ENCODE results near the gene CATSPER1. TPM values are rescaled to one million over a fixed set of nuclear protein-coding genes. Genes with fewer than 3 reads are reported as not detected.

Gene CATSPER1
- total and polyA plus RNA-seq, 2 of the 13 experiments (the other 11 are each of a cell fraction or from before 2014, with no cell fraction given): 0.17 TPM; not detected in 1

DNA sequence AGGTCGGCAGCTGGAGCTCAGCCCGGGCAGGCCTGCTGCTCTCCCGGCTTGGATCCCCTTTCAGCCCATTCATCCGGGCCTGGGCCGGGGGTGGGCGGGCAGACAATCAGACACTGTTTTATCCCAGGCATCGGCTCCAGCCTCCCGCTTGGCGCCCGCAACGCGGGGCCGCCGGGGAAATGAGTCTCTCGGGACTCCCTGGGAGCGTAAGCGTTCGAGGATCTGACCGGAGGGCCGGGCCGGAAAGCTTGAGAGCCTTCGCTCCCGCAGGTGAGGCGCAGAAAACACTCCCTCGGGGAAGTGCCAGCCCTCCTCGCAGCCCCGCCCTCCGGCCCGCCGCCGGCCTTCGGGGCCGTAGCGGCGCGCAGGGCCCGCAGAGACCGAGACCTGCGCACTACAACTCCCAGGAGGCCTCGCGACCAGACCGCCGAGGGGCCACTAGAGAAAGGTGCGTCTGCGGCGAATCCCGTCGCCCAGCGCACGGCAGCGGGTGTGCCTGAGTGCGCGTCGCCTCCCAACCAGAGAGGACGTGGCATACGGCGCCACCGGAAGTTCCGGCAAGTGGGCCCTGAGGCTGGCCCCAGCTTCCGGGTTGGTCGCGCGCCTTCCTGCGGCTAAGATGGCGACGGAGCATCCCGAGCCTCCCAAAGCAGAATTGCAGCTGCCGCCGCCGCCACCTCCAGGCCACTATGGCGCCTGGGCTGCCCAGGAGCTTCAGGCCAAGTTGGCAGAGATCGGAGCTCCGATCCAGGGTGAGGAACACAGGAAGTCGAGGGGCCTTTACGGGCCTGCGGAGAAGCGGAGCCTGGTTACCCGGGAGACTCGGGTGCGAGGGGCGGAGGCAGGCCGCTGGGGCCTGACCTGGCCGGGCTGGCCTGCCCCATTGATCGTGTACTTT lies 25.7 kb upstream of the CATSPER1 start, which contains the start of gene SF3B2 (continued):
- TF ChIP-seq, protein P1, sequence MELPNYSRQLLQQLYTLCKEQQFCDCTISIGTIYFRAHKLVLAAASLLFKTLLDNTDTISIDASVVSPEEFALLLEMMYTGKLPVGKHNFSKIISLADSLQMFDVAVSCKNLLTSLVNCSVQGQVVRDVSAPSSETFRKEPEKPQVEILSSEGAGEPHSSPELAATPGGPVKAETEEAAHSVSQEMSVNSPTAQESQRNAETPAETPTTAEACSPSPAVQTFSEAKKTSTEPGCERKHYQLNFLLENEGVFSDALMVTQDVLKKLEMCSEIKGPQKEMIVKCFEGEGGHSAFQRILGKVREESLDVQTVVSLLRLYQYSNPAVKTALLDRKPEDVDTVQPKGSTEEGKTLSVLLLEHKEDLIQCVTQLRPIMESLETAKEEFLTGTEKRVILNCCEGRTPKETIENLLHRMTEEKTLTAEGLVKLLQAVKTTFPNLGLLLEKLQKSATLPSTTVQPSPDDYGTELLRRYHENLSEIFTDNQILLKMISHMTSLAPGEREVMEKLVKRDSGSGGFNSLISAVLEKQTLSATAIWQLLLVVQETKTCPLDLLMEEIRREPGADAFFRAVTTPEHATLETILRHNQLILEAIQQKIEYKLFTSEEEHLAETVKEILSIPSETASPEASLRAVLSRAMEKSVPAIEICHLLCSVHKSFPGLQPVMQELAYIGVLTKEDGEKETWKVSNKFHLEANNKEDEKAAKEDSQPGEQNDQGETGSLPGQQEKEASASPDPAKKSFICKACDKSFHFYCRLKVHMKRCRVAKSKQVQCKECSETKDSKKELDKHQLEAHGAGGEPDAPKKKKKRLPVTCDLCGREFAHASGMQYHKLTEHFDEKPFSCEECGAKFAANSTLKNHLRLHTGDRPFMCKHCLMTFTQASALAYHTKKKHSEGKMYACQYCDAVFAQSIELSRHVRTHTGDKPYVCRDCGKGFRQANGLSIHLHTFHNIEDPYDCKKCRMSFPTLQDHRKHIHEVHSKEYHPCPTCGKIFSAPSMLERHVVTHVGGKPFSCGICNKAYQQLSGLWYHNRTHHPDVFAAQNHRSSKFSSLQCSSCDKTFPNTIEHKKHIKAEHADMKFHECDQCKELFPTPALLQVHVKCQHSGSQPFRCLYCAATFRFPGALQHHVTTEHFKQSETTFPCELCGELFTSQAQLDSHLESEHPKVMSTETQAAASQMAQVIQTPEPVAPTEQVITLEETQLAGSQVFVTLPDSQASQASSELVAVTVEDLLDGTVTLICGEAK (IDR thresholded peaks at IDR 0.05): peak; percentile 86
- TF ChIP-seq, protein P1 (CRISPR knock-in tag; IDR thresholded peaks at IDR 0.05): peak; percentile 60
- no peak for TF ChIP-seq RORA (CRISPR knock-in tag; IDR thresholded peaks at IDR 0.05)
- TF ChIP-seq, protein P2, sequence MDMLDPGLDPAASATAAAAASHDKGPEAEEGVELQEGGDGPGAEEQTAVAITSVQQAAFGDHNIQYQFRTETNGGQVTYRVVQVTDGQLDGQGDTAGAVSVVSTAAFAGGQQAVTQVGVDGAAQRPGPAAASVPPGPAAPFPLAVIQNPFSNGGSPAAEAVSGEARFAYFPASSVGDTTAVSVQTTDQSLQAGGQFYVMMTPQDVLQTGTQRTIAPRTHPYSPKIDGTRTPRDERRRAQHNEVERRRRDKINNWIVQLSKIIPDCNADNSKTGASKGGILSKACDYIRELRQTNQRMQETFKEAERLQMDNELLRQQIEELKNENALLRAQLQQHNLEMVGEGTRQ (IDR thresholded peaks at IDR 0.05; ENCODE audit: low read depth, low read length): no peak
- TF ChIP-seq, protein P2 (CRISPR knock-in tag; IDR thresholded peaks at IDR 0.05; ENCODE audit: borderline replicate concordance): no peak
- no peak; the same call in 1 of the 2 replicates for TF ChIP-seq SOX5 (CRISPR knock-in tag; IDR thresholded peaks at IDR 0.05; ENCODE audit: borderline replicate concordance)
- peak; percentile 15; the same call in 1 of the 2 replicates for TF ChIP-seq FOSL2 (CRISPR knock-in tag; IDR thresholded peaks at IDR 0.05)
- TF ChIP-seq ZNF350 (CRISPR knock-in tag; IDR thresholded peaks at IDR 0.05; ENCODE audit: borderline replicate concordance, low read depth): peak; percentile 97
- TF ChIP-seq YEATS4 (CRISPR knock-in tag; IDR thresholded peaks at IDR 0.05; ENCODE audit: borderline replicate concordance): peak; percentile 94
- TF ChIP-seq, protein P3, sequence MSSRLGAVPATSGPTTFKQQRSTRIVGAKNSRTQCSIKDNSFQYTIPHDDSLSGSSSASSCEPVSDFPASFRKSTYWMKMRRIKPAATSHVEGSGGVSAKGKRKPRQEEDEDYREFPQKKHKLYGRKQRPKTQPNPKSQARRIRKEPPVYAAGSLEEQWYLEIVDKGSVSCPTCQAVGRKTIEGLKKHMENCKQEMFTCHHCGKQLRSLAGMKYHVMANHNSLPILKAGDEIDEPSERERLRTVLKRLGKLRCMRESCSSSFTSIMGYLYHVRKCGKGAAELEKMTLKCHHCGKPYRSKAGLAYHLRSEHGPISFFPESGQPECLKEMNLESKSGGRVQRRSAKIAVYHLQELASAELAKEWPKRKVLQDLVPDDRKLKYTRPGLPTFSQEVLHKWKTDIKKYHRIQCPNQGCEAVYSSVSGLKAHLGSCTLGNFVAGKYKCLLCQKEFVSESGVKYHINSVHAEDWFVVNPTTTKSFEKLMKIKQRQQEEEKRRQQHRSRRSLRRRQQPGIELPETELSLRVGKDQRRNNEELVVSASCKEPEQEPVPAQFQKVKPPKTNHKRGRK (CRISPR knock-in tag; IDR thresholded peaks at IDR 0.05): no peak
- TF ChIP-seq, protein P4, sequence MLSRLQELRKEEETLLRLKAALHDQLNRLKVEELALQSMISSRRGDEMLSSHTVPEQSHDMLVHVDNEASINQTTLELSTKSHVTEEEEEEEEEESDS (CRISPR knock-in tag; IDR thresholded peaks at IDR 0.05; ENCODE audit: borderline replicate concordance): 0 out of 2 replicates have a peak, but pooled peaks have one; percentile 12
- TF ChIP-seq GABPB1 (CRISPR knock-in tag; IDR thresholded peaks at IDR 0.05): peak; percentile 99
